CD4-positive, alpha-beta T cell treated with Interleukin-15 for 1 hour (primary cell): ENCODE measurements around the gene CELF5.
"Not testable (repeated sequence)": the region's sequence is repeated elsewhere in the genome, so short reads cannot be mapped to it uniquely, and the experiment has no call there.

Experiments used
- DNase-seq: peaks from one replicate; pipeline ENCODE4 v3.0.0-alpha.2; 2020

The CELF5 gene

GRCh38 chr19:3190921-3191805 lies 33.3 kb upstream of the CELF5 start:
- no peak for DNase-seq

DNA sequence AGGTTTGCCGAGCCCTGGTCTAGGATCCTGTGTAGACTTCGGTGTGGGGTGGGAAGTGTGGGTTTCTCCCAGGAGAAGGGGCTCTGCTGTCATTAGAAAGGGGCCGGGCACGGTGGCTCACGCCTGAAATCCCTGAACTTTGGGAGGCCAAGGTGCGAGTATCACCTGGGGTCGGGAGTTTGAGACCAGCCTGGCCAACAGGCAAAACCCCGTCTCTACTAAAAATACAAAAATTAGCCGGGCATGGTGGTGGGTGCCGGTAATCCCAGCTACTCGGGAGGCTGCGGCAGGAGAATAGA lies 32.7 kb upstream of the CELF5 start:
- DNase-seq: not testable (repeated sequence)

- DNase-seq: no peak
Measured at GRCh38 chr19:3192228-3192635, 32.2 kb upstream of the CELF5 start.

GRCh38 chr19:3192684-3193083 lies 31.8 kb upstream of the CELF5 start:
- DNase-seq: no peak

- DNase-seq: peak; percentile 33
Measured at GRCh38 chr19:3193256-3194105, 31.0 kb upstream of the CELF5 start.

GRCh38 chr19:3194106-3195087 lies 30.1 kb upstream of the CELF5 start:
- no peak for DNase-seq

DNA sequence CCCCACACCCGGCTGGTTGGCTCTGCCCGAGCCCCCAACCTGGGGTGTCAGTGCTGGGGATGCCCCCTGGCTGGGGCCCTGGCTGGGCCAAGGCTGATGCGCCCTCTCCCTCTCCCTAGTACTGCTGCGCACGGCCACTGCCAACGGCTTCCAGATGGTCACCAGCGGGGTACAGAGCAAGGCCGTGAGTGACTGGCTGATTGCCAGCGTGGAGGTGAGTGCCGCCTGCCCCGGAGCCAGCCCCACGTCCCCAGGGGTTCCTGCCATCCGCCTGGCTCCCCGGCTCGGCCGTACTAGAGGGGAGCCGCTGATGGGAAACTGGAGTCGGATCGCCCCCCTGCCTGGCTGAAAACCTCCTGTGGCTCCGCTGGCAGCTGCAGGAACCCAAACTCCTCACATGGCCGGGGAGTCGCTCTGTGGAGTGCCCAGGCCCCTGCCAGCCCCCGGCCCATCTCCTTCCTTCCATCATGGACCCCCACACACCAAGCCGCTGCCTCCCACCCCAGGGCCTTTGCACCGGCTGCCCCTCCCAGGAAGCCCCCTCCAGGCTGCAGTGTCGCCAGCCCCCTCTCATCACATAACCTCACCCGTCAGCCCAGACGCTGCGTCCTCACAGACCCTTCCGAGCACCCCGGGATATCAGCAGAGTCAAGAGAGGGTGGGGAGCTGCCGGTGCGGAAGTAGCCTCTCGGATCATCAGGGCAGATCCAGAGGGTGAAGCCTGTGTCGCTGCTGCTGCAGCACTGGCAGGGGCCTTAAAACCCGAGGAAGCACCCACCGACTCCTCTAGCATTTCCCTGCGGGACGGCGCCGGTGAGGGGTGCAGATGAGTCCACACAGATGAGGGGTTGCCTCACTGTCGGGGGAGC lies 28.2 kb upstream of the CELF5 start:
- no peak for DNase-seq

DNA sequence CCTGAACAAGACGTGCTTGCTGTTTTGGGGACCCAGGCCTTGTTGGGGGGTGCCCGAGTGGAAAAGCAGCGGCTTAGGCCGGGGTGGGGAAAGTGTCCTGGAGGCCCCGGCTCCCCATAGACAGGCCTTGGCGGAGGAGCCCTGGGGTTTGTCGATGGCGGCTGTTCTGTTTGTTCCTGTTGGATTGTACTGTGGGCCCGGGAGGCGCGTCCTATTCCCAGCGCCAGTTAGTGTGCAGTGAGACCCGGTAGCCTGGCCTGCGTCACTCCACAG lies 27.6 kb upstream of the CELF5 start:
- DNase-seq: no peak

GRCh38 chr19:3198901-3199700 lies 25.4 kb upstream of the CELF5 start:
- DNase-seq: no peak

- DNase-seq: no peak
Measured at GRCh38 chr19:3201072-3201700, 23.3 kb upstream of the CELF5 start.

DNA sequence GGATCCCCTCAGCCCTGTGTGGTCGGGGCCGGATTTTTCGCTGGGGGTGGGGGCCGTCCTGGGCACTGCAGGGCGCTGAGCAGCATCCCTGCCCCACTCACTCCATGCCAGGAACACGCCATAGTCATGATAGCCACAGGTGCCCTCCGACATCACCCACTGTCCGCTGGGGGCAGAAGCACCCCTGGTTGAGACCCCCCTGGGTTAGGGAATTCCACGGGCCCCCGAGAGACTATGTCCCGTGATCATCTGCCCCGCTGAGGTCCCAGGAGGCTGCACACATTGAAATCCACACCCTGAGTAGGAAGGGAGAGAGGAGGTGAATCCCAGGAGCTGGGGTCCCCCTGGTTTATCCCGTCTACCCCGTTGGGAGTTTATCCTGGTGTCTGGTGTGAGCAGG lies 22.6 kb upstream of the CELF5 start:
- DNase-seq: no peak

- DNase-seq: no peak
Measured at GRCh38 chr19:3202346-3202745, 22.1 kb upstream of the CELF5 start.

DNA sequence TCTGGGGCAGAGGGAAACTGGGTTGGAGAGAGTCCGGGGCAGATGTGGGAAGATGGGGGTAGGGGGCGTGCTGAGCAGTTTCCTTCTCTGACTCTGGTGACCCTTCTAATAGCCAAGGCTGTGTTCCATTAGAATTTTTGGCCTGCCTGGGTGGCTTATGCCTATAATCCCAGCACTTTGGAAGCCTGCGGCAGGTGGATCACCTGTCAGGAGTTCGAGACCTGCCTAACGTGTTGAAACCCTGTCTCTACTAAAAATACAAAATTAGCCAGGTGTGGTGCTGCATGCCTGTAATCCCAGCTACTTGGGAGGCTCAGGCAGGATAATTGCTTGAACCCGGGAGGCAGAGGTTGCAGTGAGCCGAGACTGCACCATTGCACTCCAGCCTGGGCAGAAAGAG lies 21.6 kb upstream of the CELF5 start:
- DNase-seq: not testable (repeated sequence)

DNA sequence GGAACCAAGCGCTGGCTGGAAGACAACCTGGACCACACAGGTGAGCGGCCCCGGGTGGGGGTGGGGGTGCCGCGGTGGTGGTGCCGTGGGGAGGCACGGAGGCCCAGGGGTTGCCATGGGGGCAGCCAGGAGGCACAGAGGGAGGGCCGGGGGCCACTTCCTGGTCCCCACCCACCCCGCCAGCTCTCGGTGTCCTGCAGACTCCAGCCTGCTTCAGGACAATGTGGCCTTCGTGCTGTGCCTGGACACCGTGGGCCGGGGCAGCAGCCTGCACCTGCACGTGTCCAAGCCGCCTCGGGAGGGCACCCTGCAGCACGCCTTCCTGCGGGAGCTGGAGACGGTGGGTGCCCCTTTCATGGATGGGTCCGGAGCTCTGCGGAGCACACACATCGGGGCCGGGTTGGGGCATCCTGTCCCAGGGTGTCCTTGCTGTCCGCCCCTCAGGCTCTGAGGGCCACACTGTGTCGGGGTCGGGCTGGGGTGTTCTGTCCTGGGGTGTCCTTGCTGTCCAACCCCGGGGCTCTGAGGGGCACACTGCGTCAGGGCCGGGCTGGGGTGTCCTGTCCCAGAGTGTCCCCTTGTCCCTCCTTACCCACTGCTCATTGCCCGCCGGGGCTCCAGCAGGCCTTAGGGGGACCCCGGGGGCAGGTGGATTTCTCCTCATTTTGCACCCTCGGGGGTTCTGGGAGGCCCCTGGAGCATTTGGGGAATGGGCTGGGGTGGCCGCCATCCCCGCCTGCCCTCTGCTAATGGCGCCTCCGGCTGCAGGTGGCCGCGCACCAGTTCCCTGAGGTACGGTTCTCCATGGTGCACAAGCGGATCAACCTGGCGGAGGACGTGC lies 20.4 kb upstream of the CELF5 start:
- DNase-seq: no peak

- DNase-seq: no peak
Measured at GRCh38 chr19:3204646-3205275, 19.7 kb upstream of the CELF5 start.

DNA sequence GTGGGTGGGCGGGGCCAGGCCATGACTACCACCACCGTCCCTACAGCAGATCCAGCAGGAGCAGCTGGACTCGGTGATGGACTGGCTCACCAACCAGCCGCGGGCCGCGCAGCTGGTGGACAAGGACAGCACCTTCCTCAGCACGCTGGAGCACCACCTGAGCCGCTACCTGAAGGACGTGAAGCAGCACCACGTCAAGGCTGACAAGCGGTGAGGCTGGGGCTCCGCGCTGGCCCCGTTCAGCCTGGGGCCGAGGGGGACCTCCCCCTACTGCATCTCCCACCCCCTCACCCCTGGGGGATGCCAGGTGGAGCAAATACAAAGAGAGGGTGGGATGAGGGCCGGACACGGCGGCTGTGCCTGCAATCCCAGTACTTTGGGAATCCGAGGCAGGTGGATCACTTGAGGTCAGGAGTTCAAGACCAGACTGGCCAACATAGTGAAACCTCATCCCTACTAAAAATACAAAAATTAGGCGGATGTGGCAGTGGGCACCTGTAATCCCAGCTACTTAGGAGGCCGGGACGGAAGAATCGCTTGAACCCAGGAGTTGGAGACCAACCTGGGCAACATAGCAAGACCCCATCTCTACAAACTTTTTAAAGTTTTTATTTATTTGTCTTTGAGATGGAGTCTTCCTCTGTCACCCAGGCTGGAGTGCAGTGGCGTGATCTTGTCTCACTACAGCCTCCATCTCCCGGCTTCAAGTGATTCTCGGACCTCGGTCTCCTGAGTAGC lies 18.1 kb upstream of the CELF5 start:
- DNase-seq: no peak

DNA sequence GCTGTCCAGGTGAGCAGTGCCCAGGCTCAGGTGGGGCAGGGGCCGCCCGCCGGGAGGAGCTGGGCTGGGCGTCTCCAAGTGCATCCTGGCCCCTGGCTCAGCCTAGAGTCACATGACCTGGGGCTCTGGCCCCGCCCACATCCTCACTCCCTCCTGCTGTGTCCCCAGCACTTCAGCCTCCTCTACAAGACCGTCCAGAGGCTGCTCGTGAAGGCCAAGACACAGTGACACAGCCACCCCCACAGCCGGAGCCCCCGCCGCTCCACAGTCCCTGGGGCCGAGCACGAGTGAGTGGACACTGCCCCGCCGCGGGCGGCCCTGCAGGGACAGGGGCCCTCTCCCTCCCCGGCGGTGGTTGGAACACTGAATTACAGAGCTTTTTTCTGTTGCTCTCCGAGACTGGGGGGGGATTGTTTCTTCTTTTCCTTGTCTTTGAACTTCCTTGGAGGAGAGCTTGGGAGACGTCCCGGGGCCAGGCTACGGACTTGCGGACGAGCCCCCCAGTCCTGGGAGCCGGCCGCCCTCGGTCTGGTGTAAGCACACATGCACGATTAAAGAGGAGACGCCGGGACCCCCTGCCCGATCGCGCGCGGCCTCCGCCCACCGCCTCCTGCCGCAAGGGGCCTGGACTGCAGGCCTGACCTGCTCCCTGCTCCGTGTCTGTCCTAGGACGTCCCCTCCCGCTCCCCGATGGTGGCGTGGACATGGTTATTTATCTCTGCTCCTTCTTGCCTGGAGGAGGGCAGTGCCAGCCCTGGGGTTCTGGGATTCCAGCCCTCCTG lies 16.8 kb upstream of the CELF5 start:
- DNase-seq: no peak
